HL-60 (cell line): ENCODE data around the gene OAS1.

Experiments
- CTCF ChIP-seq: IDR thresholded peaks from one replicate; pipeline ENCODE4 v1.5.1; 2011; ENCODE audit warnings: low read length, control low read depth, inconsistent platforms; ENCODE audit not compliant: insufficient read depth
- GABPA ChIP-seq: IDR thresholded peaks from 2 replicates; pipeline ENCODE4 v1.6.1; 2012; ENCODE audit warnings: low read depth
- POLR2AphosphoS5 ChIP-seq: IDR thresholded peaks from 2 replicates; pipeline ENCODE4 v1.6.1; 2012; ENCODE audit warnings: low read depth
- SPI1 ChIP-seq: IDR thresholded peaks from 2 replicates; pipeline ENCODE4 v1.6.1; 2012; ENCODE audit warnings: low read depth, mild to moderate bottlenecking, borderline replicate concordance

GRCh38 chr12:112936927-112937326 is 30.2 kb downstream of the OAS1 start:
- TF ChIP-seq CTCF (no peak), SPI1 (no peak), GABPA (no peak), POLR2AphosphoS5 (no peak)
